C4-2B (cell line): Measurements from ENCODE around the gene CAMTA1.
"Not testable (repeated sequence)": the region's sequence is repeated elsewhere in the genome, so short reads cannot be mapped to it uniquely, and the experiment has no call there.

Experiments
- H3K27ac ChIP-seq: fragments of 450-650 bp; 2 replicates; pipeline ENCODE4 v1.5.1; 2017
- CTCF ChIP-seq: fragments of 450-650 bp; conservative IDR thresholded peaks from 2 replicates; pipeline ENCODE4 v1.5.1; 2017; ENCODE audit warnings: mild to moderate bottlenecking
- ZFX ChIP-seq: fragments of 450-650 bp; IDR thresholded peaks from 2 replicates; pipeline ENCODE4 v1.6.1; 2017

Gene CAMTA1

DNA sequence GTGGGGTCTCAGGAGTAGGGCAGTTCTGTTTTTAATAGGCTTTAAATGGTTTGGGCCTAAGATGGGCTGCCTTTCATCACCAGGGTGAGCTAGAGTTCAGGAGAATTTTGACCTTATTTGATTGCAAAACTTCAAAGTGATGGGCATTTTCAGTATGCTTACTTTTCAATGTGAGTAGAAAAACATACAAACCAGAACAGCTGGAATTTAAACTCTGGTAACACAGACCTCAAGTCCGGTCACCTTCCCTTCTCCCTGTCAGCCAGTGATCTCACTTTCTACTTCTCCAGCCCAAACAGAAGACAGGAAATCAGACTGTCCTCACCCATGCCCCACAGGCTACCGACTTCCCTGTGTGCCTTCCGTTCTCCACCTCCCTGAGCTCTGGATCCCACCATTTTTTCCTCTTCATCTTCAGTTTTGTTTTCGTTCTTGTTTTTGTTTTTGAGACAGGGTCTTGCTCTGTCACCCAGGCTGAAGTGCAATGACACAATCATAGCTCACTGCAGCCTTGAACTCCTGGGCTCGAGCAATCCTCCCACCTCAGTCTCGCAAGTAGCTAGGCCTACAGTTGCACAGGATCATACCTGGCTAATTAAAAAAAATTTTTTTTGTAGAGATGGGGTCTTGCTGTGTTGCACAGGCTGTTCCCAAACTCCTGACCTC, 374.0 kb downstream of the CAMTA1 start:
- H3K27ac ChIP-seq = no peak overlapping the region
- no peak for TF ChIP-seq CTCF
- TF ChIP-seq ZFX = no peak

DNA sequence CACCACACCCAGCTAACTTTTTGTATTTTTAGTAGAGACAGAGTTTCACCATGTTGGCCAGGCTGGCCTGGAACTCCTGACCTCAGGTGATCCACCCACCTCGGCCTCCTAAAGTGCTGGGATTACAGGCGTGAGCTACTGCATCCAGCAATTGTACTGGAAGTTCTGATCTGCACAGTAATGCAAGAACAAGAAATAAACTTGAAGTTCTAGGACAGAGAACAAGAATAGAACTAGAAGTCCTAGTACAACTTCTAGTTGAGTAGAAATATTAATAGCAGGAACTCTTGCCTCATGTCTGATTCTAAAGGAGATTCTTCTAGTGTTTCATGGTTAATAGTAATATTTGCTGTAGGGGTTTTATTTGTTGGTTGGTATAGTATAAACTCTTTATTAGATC, 383.3 kb downstream of the CAMTA1 start:
- H3K27ac ChIP-seq = not testable (repeated sequence)

DNA sequence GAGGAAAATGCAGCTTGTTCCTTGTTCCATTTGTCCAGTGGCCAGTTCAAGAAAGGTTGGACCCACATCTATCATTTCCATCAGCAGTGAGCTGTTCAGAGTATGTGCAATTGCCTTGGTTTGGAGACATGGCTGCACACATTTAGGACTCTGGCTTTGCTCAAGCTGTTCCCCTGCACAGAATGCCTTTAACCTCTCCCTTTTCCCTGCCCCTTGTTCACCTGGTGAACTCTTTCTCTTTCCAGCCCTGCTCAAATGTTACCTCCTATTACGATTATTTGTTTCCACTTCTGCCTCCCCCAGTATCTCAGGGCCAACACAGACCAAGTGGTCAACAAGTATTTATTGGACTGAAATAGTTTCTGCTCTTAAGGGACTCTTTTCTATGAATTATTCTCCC, 385.9 kb downstream of the CAMTA1 start:
- no peak overlapping the region for H3K27ac ChIP-seq
- TF ChIP-seq ZFX (no peak), CTCF (no peak)

DNA sequence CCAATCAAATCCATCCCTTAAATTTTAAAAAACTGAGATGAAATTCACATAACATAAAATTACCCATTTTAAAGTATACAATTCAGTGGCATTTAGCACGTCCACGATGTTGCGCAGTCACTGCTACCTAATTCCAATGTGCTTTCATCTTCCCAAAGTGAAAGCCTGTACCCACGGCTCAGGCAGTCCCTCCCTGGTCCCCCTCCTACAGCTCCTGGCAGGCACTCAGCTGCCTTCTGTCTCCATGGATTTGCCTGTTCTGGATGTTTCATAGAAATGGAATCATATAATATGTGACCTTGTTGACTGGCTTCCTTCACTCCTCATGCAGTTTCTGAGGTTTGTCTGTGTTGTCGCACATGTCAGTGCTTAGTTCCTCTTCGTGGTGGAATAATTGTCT, 386.3 kb downstream of the CAMTA1 start:
- no peak overlapping the region for H3K27ac ChIP-seq
- TF ChIP-seq CTCF = no peak
- TF ChIP-seq ZFX = no peak

DNA sequence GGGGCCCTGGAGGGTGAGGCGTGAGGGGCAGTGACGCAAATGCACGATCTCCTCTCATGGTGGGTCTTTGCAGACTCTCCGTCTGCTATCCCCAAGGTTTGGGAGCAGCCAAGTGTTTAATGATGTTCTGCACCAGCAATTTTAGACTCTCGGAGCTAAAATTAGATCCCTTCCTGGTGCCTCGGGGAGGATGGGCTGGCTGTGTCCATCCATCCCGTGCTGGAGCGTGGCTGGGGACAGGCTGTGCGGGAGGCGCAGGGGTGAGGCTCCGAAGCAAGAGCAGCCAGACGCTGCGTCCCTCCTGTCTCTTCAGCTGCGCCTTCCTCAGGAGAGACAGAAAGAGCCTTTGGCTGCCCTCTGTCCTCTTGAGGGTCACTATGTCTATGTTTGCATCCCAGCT, 387.6 kb downstream of the CAMTA1 start:
- TF ChIP-seq CTCF (no peak), ZFX (no peak)

GRCh38 chr1:7174561-7174960, 389.3 kb downstream of the CAMTA1 start:
- H3K27ac ChIP-seq = no peak overlapping the region
- TF ChIP-seq CTCF (no peak), ZFX (no peak)

More for the DNA sequence above, 387.6 kb downstream of the CAMTA1 start:
- no peak overlapping the region for H3K27ac ChIP-seq

DNA sequence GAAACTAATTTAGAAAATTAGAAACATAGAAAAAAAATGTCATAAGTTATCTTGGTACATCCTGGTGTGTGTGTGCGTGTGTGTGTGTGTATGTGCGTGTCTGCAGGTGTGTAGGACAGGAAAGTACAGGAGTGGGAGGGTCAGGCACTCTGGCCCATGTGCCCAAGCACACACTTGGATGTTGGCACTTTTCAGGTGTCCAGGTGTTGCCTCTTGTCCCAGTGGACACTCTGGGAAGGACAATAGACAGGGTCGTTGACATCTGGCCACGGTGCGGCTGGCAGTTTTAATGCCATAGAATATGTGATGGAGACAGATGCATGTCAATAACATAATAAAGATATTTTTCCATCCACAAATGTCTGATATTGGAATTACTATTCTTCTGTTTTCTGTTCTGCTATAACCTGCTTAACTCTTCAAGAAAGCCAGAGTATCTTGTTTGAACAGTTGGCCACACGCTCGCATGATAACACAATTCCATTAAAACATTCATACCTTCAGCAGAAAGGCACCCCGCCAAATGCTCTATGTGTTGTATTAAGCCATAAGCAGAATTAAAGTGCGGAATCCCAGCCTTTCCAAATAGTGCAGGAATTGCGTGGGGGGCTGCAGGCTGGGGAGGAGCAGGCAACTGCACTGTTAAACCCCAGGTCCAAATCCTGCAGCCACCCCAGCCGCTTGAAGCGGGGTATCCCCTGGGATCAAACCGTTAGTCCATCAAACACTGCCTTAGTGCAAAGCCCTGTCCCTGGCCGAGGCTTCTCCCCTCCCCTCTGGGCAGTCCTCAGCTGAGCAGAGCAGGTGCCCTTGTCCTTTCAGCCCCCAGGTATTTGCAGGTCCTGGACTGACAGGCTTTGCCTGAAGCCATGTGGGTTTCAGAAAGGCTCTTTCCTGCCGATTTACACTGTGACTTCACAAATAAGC, 390.0 kb downstream of the CAMTA1 start:
- TF ChIP-seq CTCF (no peak), ZFX (no peak)
- H3K27ac ChIP-seq = no peak overlapping the region
